DMS153 (cell line): ENCODE results near the gene MND1.

Source experiments
- DNase-seq: peaks from one replicate; lab custom pipeline; 2025; lab: John Stamatoyannopoulos, UW

The MND1 gene, protein sequence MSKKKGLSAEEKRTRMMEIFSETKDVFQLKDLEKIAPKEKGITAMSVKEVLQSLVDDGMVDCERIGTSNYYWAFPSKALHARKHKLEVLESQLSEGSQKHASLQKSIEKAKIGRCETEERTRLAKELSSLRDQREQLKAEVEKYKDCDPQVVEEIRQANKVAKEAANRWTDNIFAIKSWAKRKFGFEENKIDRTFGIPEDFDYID

DNA sequence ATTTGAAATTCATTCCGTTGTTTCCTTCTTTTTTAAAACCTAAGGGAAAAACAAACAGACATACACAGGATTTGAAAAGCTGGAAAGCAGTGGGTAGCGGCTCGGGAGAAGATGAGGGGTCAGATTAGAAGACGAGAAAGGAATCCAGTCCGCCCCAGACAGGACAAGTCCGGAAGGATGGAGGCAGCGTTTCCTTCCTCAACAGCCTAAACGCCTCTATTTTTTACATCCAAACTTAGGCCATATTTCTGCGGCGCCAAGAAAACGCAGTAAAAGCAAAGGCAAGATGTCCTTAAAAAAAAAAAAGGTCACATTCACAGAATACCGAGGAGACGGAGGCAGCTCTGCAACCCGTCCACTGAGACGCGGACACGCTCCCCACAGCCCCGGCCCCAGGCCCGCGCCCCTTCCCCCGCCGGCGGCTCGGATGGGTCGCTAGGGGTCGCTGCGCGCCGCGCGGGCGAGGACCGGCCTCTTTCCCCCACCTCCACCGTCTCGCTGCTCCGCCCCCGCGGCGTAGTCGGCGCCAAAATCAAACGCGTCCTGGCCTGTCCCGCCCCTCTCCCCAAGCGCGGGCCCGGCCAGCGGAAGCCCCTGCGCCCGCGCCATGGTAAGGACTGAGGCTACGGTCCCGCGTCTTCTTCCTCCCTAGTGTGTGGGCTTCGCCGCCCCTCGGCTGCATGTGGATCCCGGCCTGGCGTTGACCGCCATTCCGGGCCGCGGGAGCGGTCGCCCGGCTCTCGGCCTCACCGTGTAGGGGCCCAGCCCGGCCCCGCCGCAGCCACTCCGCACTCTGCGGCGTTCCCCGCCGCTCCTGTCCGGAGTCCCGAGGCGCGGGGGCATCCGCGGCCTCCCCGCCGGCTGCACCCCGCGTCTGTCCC lies at the start of gene MND1:
Gene MND1 (plus strand): TSS at position 558 of the 881 bp plus-strand sequence. CDS start 50 bp downstream, at position 608.
- peak; percentile 56 for DNase-seq

DNA sequence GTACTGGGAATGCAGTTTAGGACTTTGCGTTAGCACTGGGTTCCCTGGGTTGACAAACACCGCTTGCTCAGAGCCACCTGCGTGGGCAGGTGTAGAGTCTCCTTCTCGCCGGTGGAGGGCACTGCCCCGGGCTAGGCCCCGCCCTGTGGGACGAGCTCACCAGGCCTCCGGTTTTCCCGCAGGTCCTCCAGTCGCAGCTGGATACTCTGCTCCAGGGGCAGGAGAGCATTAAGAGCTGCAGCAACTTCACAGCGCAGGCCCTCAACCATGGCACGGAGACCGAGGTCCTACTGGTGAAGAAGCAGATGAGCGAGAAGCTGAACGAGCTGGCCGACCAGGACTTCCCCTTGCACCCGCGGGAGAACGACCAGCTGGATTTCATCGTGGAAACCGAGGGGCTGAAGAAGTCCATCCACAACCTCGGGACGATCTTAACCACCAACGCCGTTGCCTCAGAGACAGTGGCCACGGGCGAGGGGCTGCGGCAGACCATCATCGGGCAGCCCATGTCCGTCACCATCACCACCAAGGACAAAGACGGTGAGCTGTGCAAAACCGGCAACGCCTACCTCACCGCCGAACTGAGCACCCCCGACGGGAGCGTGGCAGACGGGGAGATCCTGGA lies 49.2 kb upstream of the MND1 start:
- DNase-seq: no peak

DNA sequence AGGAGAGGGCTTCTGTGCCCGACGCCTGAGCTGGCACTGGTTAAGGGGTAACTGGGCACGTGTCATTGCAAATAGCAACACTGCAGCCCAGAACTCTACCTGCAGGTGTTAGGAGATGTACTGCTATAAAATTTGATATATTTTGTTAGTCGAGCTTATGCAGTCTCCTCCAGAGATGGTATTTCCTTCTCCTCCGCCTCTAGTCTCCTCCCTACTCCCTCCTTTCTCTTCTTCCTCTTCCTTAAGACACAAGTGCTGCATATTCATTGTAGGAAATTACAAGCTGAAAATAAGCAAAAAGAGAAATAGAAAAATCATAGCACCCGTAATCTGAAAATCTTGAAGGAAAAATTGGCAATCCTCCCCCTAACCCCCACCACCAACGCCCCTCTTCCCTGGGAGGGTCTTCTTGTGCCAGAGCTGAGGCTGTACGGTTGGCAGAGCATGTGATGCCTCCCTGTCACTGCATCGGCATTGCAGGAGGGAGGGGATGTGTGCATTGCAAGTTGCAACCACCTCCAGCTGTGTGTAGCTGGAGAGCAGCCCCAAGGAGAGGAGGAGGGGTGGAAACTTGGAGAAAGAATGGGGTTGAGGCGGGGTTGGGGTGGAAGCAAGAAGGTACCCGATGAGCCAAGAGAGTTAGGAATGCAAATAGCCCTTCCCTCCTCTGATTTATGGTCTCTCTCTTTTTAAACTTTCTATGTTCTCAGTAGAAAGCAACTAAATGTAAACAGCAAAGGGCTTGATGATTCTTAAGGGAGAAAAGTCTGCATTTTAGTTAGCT lies 48.3 kb upstream of the MND1 start:
- no peak for DNase-seq

DNA sequence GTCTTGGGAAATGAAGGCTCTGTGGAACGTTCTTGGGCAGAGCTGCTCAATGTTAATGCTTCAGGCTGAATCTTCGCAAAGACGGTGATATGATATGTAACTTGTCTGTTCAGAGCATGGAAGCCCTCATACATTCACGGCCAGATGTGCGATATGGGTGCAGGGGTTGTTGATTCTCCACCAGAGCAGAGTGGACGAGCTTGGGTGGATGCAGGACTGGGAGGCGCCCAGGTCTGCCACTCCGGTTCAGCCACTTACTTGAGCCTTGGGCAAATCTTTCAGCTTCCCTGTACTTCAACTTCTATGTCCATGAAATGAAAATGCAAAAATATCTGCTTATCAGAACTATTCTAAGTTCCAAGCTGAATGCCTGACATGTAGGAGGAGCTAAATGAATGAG lies 47.4 kb upstream of the MND1 start:
- no peak for DNase-seq

DNA sequence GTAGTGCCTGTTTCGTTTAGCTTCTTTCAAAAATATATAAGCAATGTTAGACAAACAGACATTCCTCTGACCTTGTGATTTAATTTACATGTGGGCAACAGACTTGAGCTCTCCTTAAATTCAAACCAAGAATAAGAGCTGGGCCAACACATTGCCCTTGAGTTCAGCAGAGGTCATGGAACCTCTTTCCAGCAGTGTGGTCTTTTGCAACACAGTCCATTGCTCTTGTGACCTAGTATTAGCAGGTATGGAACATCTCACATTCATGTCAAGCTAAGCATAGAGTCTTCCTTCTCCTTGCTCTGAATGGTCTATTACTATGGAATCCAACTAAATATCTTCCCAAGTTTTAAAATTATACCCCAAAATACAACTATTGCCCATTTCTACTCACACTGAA lies 33.7 kb upstream of the MND1 start:
- no peak for DNase-seq

DNA sequence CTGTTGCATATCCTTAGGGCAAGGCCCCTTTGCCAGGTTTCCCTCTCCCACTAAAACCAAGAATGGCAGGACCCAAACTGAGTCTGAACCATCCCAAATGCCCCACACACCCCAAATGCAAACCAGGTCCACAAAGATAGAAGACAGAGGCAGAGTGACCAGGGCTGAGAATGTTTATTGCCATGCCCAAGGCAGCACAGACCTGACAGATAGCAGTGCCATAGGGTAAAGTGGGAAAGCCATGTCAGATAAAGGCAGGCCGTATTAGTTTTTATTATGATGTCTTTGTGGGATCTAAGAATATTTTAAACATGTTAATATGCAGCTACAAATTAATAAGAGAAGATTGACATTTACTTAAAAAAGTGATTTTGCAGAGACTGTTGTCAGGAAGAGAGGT lies 29.6 kb upstream of the MND1 start:
- DNase-seq: no peak

DNA sequence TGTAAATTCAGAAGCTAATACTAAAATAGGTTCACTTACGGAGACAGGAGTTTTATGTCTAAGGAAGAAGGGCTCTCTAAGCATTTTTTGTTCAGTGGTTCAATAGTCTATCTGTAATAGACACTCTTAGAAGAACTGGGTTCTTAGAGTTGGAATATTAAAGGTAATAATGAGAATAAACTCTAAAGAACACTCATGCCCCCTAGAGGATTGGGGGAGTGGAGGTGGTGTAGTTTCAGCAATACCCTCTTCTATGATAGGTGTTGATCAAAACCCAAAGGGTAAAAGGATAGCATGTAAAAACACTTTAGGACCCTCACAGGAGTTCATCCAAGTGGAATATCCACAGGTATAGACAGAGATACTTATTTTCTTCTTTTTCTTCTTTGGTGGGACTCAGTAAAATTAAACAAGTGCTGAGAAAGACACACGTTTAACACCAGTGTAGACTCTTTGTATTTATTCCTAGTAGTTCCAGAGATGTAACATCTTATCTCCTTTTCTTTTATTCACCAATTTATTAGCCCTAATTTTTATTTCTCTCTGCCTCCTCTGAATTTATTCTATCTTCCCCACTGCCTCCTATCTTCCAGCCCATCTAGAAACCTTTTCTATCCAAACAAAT lies 25.7 kb upstream of the MND1 start:
- peak; percentile 48 for DNase-seq

DNA sequence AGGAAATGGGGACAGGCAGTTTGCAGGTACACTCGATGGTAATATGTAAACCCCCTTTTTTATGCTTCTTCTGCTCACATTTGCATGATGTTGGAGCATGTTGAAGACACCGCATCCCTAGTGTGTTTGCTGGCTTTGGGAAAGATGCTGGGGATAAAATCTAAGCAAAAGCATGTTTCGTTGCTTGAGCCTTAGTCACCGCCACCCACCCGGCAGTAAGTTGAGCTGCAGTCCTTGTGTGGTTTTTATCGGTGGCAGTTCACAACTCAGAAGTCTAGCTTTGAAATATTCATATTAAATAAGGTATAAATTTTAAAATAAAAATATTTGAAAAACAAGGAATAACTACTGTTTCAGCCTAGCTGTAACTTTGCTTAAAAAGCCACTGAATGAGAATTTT lies 21.7 kb upstream of the MND1 start:
- no peak for DNase-seq

DNA sequence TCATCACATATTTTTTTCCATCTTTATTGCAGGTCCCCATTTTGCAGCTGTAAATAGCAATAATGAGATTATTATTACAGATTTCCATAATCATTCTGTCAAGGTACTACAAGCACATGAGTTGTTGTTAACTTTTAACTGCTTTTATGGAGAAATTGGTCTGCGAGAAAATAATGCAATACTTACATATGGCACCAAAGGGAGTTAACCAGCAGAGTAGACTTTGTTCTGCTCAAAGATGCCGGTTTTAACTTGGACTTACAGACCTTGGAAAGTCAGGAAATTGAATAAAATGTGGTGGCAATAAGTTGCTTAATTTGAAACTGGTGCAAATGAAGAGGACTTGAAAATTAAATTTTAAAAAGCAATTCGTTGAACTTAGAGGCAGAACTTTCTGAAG lies 20.4 kb upstream of the MND1 start:
- DNase-seq: no peak

DNA sequence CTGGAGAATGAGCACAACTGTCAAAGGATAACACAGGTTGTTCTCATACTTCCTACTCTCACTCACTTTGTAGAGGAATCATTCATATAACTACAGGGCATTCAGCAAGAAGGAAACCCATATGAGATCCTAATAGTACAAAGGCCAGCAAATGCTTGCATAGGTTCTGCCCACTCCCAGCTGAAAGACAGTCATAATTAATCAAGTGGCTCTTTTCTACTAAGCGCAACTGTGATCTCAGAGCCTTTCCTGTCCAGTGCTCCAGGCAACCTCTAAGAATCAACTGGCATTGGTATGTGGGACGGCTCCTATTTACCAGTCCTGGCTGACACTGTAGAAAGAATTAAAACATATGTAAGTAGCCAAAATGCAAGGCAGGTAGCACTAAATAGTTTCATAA lies 18.9 kb upstream of the MND1 start:
- no peak for DNase-seq

DNA sequence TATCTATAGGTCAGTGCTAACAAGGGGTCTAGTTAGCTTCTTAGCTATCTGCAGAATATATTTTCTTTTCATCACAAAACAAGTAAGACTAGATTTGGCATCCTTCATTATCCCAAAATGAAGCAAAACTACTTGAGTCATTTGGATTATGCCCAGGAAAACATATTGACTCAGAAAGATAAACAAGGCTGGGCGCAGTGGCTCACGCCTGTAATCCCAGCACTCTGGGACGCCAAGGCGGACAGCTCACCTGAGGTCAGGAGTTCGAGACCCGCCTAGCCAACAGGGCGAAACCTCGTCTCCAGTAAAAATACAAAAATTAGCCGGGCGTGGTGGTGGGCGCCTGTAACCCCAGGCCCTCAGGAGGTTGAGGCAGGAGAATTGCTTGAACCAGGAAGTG lies 18.0 kb upstream of the MND1 start:
- DNase-seq: no peak

DNA sequence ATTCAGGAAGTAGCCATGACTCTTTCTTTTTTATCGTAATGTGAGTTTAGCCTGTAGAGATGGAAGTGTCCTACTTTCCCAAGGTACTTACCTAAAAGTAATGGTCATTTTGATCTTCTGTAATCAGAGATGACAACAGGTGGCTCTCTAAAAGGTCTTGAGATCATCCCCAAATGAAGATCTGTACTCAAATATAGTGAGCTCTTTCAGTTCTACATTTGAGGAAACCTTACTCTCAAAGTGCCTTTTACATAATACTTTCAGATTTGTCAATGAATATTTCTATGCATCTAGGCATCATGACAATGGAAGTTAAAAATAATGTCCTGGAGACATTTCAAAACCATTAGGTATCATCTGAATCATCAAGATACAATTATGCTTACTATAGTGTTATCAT lies 17.2 kb upstream of the MND1 start:
- DNase-seq: no peak

DNA sequence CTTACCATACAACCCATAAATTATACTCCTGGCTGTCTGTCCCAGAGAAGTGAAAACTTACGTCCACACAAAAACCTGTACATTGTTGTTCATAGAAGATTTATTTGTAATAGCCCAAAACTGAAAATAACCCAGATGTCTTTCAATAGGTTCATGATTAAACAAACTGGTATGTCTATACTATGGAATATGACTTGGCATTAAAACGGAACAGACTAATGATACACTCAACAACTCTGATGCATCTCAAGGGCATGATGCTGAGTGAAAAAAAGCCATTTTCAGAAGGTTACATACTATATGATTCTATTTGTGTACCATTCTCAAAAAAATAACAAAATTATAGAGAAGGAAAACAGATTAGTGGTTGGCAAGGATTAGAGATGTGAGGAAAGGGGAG lies 11.6 kb upstream of the MND1 start:
- DNase-seq: no peak

DNA sequence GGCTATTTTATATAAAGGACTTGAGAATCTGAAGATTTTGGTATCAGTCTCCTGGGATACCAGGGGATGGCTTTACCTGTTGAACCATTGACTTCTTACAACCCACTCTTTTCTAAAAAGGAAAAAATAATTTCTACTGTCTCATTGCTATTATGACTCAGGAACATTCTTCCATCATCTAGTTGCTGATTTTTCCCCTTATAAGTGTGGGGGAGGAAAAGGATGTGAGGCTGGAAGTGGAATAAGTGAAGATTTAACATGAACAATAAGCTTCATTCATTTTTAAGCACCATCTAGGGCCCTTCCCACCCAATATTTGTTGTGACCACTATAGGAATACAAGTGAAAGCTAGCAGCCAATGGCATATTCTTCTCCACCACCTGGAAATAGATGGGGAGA lies 10.6 kb upstream of the MND1 start:
- no peak for DNase-seq

DNA sequence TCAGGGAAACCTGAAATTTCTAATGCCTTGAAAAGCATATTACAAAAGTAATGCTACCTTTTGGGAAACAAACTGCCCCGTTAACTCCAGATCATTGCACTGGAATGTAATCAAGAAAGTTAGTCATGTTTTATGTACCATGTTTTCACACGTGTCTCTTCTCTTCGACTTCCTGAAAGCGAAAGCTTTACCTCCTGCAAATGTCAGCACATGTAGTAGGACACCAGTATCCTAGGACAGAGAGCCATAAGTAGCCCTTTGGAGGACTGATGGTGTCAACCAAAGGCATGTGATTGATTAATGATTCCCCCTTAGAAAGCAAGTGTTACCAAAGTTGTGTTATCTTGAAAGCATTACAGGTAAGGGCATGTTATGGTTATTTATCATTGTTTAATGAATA lies 8.8 kb upstream of the MND1 start:
- no peak for DNase-seq

DNA sequence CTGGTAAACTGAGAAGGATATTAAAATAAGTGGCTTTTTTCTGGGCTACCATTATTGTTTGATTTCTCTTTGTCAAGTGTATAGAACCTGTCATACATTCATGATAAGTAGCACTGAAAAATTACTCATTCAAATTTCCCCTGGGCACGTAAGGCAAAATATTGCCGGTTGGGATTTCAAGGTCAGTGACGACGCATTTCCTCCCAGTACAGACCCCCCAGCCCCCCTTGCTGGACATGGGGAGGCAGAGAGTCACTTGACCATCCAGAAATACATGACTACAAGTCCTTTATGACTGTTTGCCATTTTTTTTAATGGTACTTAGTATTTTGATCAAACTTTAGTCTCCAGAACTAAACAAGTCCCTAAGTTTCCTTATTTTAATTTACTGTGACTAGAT lies 6.8 kb upstream of the MND1 start:
- no peak for DNase-seq

DNA sequence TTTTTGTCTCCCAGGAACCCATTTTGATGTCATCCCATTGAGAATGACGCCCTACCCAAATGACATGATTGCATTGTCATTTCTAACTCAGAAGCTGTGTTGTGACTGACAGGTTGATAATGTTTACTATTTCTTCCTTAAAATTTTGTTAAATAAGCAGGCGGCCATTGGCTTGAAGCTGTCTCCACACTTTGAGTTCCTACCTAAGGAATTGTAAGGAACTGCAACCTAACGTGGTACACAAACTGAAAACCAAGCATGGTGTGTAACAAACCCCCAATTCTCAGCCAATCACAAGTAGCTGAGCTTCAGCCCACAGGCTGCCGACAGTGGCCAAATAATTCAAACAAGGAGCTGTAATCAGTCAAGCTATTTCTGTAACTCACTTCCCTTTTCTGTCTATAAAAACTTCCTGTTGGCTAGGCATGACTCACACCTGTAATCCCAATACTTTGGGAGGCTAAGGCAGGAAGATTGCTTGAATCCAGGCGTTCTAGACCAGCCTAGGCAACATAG lies 2.9 kb upstream of the MND1 start:
- DNase-seq: no peak

DNA sequence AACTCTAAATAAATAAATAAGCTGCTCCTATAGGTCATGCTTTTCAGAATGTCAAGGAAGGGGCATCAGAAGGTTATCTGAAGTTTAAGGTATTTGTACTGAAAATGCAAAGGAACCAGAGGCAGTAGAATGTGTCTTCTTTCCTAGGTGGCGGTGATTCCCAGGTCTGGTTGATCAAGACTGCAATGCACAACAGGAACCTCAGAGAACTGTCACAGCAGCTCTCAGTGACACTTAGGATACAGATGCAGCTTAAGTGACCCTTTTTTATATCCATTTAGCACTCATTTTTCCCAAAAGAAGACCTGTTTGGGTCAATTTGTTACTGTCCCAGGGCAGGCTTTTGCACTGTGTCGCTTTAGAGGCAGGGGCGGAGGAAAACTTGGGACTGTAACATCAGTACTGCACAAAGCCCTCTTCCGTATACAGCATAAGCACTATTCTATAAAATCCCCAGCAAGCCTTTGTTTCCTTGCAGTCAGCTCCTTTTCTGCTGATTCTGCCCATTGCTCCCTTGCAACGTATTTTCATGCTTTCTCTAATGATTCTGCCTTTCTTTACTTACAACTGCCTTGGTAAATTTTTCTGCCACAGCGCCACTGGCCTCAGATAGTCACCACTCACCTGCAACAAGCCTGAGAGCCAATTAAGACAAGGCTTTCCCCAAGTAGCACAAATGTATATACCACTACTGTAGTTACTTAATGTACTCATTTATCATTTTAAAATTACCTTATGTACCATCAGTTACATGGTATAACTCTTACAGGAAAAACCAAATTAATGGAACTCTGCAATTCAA lies 1.5 kb upstream of the MND1 start:
- no peak for DNase-seq

DNA sequence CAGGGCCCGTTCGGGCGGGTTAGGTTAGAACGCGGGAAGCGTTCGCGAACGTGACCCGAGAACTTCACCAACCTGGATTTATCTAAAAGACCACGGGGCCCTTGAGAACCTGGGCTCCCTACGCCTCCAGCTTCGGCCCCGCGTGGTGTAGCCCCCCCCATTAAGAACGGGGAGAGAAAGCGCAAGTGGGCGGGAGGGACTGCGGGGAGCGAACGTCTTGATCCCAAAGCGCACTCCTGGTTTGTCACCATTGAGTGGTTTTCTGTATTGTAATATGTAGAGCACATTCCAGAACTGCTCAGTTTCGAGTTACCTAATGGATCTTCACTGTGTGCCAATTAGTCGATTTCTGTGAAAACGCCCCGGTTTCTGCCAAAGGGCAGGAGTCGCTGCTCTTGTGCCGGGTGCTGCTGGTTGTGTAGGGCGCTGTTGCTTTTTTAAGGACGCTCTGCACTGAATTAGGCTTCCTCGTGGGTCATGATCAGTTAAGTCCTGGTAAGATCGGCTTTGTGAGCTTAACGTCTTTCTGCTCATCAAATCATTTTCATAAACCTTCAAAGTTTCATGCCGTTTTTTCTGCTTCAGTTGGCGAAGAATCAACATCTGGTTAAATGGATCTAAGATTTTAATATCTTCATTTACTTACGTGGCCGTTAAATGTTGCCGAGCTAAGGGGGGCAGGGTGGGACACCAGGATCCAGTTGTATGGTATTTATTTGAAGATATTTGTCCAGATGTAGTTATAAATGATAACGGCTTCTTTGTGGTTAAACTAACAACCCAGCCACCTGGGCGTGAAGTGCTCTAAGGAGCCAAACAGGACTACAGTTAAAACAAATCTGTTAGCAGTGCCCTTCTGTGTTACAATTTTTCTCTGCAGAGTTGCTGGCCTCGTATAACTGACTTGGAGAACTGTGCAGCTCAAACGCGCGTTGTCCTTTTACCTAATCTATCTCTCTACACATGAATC lies 809 bp downstream of the MND1 start:
- DNase-seq: no peak

DNA sequence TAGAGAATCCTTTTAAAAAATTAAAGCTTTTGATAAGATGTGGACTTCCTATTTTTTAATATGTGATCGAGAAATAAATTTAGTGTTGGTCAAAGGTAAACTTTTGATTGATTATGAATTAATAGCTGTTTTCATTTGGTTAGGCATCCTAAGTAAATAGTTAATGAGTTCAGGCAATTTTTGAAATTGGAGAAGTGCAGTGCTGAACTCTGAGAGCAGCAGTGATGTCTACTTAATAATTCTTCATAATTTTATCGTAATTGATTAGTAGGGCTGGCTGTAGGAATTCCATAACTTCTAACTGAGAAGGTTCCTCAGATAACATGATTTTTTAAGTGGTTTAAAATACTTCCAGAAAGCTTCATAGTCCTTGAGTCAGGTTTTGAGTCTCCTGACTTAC lies 1.5 kb downstream of the MND1 start:
- no peak for DNase-seq
